Esophagus muscularis mucosa (tissue), 4 donors: Measurements from ENCODE around the gene TUSC2.

ENCODE experiments used
- CTCF ChIP-seq, 3 experiments: fragments of 200-600 bp in 2 of 3; fragments of 450-650 bp in 1 of 3; sonication (generic) in 2 of 3; IDR thresholded peaks; one replicate each; pipeline ENCODE4 v1.5.1; 2017 to 2019; ENCODE audit warnings: antibody characterized with exemption in 3 of 3, mild to moderate bottlenecking in 2 of 3, moderate library complexity in 1 of 3
- EP300 ChIP-seq: sonication (generic); formaldehyde crosslinking; IDR thresholded peaks from one replicate; pipeline ENCODE4 v1.6.1; 2017; ENCODE audit warnings: antibody characterized with exemption
- POLR2AphosphoS5 ChIP-seq, 2 donors: sonication (generic); formaldehyde crosslinking; IDR thresholded peaks; one replicate each; pipeline ENCODE4 v1.6.1; 2017; ENCODE audit warnings: antibody characterized with exemption in 2 of 2

GRCh38 chr3:50353245-50354004 lies 25.4 kb upstream of the TUSC2 start:
- no peak for TF ChIP-seq CTCF (IDR thresholded peaks at IDR 0.05)
- no peak for TF ChIP-seq POLR2AphosphoS5 (IDR thresholded peaks at IDR 0.05)
- TF ChIP-seq EP300: no peak
